CD14-positive monocyte (primary cell): ENCODE results near the gene SDF4. TPM values are rescaled to one million over a fixed set of nuclear protein-coding genes. Genes with fewer than 3 reads are reported as not detected.

ENCODE experiments used
- DNase-seq, 3 donors: peaks; one replicate each; pipeline ENCODE4 v3.0.0-alpha.2; 2011 to 2022
- H2AFZ ChIP-seq: 2 replicates; pipeline ENCODE4 v1.6.0; 2012; ENCODE audit warnings: mild to moderate bottlenecking, low read depth, low read length, inconsistent platforms; ENCODE audit not compliant: insufficient read depth, poor library complexity, severe bottlenecking
- H3K27ac ChIP-seq, 2 donors: 1 replicate in 1 of 2; 2 replicates in 1 of 2; pipeline ENCODE4 v1.5.1; 2012 to 2013; ENCODE audit warnings: low read length in 2 of 2, control low read depth in 1 of 2, inconsistent platforms in 1 of 2, low read depth in 1 of 2, mild to moderate bottlenecking in 1 of 2
- H3K27me3 ChIP-seq, 2 donors: one replicate each; pipeline versions ENCODE4 v1.6.0 to v1.6.1; 2011 to 2013; ENCODE audit warnings: low read length in 2 of 2; ENCODE audit not compliant: control insufficient read depth in 2 of 2, insufficient read depth in 2 of 2
- H3K36me3 ChIP-seq, 2 donors: replicated peaks in 1 of 2; 1 replicate in 1 of 2; 2 replicates in 1 of 2; pipeline versions ENCODE4 v1.5.1 to v1.6.1; 2012 to 2013; ENCODE audit warnings: low read length in 2 of 2, control low read depth in 1 of 2, inconsistent platforms in 1 of 2, mild to moderate bottlenecking in 1 of 2; ENCODE audit not compliant: insufficient read depth in 2 of 2, control insufficient read depth in 1 of 2
- H3K4me1 ChIP-seq, 2 donors: 1 replicate in 1 of 2; 2 replicates in 1 of 2; pipeline versions ENCODE4 v1.5.1 to v1.6.1; 2012 to 2013; ENCODE audit warnings: low read length in 2 of 2, control low read depth in 1 of 2, inconsistent platforms in 1 of 2, mild to moderate bottlenecking in 1 of 2, moderate library complexity in 1 of 2; ENCODE audit not compliant: insufficient read depth in 2 of 2, control insufficient read depth in 1 of 2
- H3K4me2 ChIP-seq: replicated peaks from 2 replicates; pipeline ENCODE3; 2012; ENCODE audit warnings: low read length, moderate library complexity, mild to moderate bottlenecking; ENCODE audit not compliant: poor library complexity, severe bottlenecking; ENCODE audit errors: extremely low read depth
- H3K4me3 ChIP-seq, 3 experiments: fragments of 200-600 bp in 1 of 3; sonication (generic) in 1 of 3; replicated peaks in 1 of 3; 1 replicate in 2 of 3; 2 replicates in 1 of 3; pipeline ENCODE4 v1.5.1; 2011 to 2013; ENCODE audit warnings: low read length in 3 of 3, mild to moderate bottlenecking in 3 of 3, control low read depth in 2 of 3, low read depth in 2 of 3, inconsistent platforms in 1 of 3, moderate library complexity in 1 of 3
- H3K79me2 ChIP-seq: 2 replicates; pipeline ENCODE4 v1.6.0; 2012; ENCODE audit warnings: mild to moderate bottlenecking, control low read depth, inconsistent platforms, low read length, moderate library complexity; ENCODE audit not compliant: insufficient read depth
- H3K9ac ChIP-seq: 2 replicates; pipeline ENCODE4 v1.6.0; 2017; ENCODE audit warnings: low read length, mild to moderate bottlenecking; ENCODE audit not compliant: insufficient read depth, poor library complexity, severe bottlenecking
- H3K9me3 ChIP-seq, 2 donors: replicated peaks in 1 of 2; 1 replicate in 1 of 2; 2 replicates in 1 of 2; pipeline versions ENCODE4 v1.5.1 to v1.6.1; 2012 to 2013; ENCODE audit warnings: low read length in 2 of 2, control low read depth in 1 of 2; ENCODE audit not compliant: control insufficient read depth in 1 of 2, insufficient read depth in 1 of 2
- H4K20me1 ChIP-seq: 2 replicates; pipeline ENCODE4 v1.6.0; 2012; ENCODE audit warnings: mild to moderate bottlenecking, low read length, control low read depth, moderate library complexity; ENCODE audit not compliant: insufficient read depth
- H3K27ac Mint-ChIP-seq, 7 donors: one replicate each; pipeline ENCODE4 v1.8.0; 2020; ENCODE audit warnings: mild to moderate bottlenecking in 7 of 7, mixed read lengths in 7 of 7, moderate library complexity in 6 of 7, inconsistent platforms in 2 of 7
- H3K27me3 Mint-ChIP-seq, 3 donors: one replicate each; pipeline ENCODE4 v1.8.0; 2021 to 2022; ENCODE audit warnings: low read depth in 3 of 3, mild to moderate bottlenecking in 3 of 3, mixed read lengths in 3 of 3, moderate library complexity in 3 of 3, inconsistent platforms in 1 of 3
- H3K36me3 Mint-ChIP-seq, 2 donors: one replicate each; pipeline ENCODE4 v1.8.0; 2020; ENCODE audit warnings: mixed read lengths in 2 of 2, inconsistent platforms in 1 of 2, mild to moderate bottlenecking in 1 of 2
- H3K4me1 Mint-ChIP-seq: one replicate; pipeline ENCODE4 v1.8.0; 2020; ENCODE audit warnings: mild to moderate bottlenecking, mixed read lengths
- H3K4me3 Mint-ChIP-seq, 2 donors: one replicate each; pipeline ENCODE4 v1.8.0; 2020; ENCODE audit warnings: mild to moderate bottlenecking in 2 of 2, mixed read lengths in 2 of 2, moderate library complexity in 1 of 2
- H3K9me3 Mint-ChIP-seq, 7 donors: one replicate each; pipeline ENCODE4 v1.8.0; 2020 to 2022; ENCODE audit warnings: mixed read lengths in 7 of 7, mild to moderate bottlenecking in 6 of 7, moderate library complexity in 6 of 7, inconsistent platforms in 2 of 7
- WGBS: methylation state at CpG from one replicate; pipeline ENCODE4 v1.1.5; 2013; ENCODE audit warnings: missing lambda C conversion rate; ENCODE audit not compliant: insufficient coverage; 5-methylcytosine and 5-hydroxymethylcytosine counted together
- intact Hi-C, 2 donors: fragments of 100-400 bp; cut with micrococcal nuclease; formaldehyde crosslinking; loops; one replicate each; pipeline versions ENCODE4 v1.15.0 to v1.15.1; 2023
- polyA plus RNA-seq, 3 donors: library from polyadenylated mRNA; depleted of rRNA in 1 of 3; unstranded in 2 of 3; stranded (reverse) in 1 of 3; fragments of 300-500 nt in 2 of 3; fragments of >200 nt in 1 of 3; fragmentation: Illumina TruSeq in 2 of 3; gene quantifications; 1 replicate in 2 of 3; 2 replicates in 1 of 3; pipeline ENCODE4 v1.2.3, GENCODE V29; 2012 to 2021
- TF ChIP-seq, protein P1 (sequence below): fragments of 200-600 bp; IDR thresholded peaks from one replicate; pipeline ENCODE4 v1.8.0; 2022; ENCODE audit warnings: antibody characterized with exemption, mild to moderate bottlenecking

SDF4 gene
- polyA plus RNA-seq, 3 donors = 81.7 to 98.9 (median 89.0) TPM

DNA sequence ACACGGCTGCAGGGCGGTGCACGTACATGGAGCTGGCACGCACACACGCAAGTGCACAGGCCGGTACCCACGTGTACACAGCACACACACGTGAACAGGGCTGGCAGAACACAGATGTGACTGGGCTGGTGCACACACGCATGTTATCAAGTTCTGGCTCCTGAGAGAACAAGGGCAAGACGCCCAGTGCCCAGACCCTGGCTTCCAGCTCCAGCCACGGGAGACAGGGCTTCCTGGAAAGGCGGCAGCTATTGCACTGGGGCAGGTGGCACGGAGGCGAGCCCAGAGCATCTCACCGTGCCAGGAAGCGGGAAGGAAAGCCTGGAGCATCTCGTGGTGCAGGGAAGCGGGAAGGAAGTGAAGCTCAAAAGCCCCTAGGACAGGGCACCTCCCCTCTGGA is 5.9 kb downstream of the SDF4 start:
- Histone ChIP-seq H3K36me3 (peaks cover 73 to 87% of the 10 kb centered on the region in 2 donors), H3K9ac (no peak overlapping the region), H3K9me3 (no peaks in the 10 kb centered on the region), H3K27ac (no peak overlapping the region), H3K4me1 (peaks cover 12 to 14% of the 10 kb centered on the region in 2 donors), H3K27me3 (no peaks in the 10 kb centered on the region), H4K20me1 (peaks cover 93% of the 10 kb centered on the region), H3K79me2 (peaks cover 65% of the 10 kb centered on the region), H3K4me2 (no peak overlapping the region), H3K4me3 (no peak overlapping the region), H2AFZ (no peak overlapping the region)
- no peak overlapping the region for H3K4me3 Mint-ChIP-seq
- H3K9me3 Mint-ChIP-seq = peaks cover 0 to 2% (median 0%) of the 10 kb centered on the region in 7 donors
- peaks cover 50 to 78% of the 10 kb centered on the region in 2 donors for H3K36me3 Mint-ChIP-seq
- H3K27me3 Mint-ChIP-seq = no peaks in the 10 kb centered on the region
- TF ChIP-seq, protein P1, sequence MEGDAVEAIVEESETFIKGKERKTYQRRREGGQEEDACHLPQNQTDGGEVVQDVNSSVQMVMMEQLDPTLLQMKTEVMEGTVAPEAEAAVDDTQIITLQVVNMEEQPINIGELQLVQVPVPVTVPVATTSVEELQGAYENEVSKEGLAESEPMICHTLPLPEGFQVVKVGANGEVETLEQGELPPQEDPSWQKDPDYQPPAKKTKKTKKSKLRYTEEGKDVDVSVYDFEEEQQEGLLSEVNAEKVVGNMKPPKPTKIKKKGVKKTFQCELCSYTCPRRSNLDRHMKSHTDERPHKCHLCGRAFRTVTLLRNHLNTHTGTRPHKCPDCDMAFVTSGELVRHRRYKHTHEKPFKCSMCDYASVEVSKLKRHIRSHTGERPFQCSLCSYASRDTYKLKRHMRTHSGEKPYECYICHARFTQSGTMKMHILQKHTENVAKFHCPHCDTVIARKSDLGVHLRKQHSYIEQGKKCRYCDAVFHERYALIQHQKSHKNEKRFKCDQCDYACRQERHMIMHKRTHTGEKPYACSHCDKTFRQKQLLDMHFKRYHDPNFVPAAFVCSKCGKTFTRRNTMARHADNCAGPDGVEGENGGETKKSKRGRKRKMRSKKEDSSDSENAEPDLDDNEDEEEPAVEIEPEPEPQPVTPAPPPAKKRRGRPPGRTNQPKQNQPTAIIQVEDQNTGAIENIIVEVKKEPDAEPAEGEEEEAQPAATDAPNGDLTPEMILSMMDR = no peak
- DNase-seq = no peak
- 90% methylated on average over 18 of the region's 18 CpGs for WGBS
- H3K4me1 Mint-ChIP-seq = peaks cover 15% of the 10 kb centered on the region
- intact Hi-C loops = no loop called here
- peak overlapping the region in 2 of 7 donors; percentile 10 to 71 for H3K27ac Mint-ChIP-seq

DNA sequence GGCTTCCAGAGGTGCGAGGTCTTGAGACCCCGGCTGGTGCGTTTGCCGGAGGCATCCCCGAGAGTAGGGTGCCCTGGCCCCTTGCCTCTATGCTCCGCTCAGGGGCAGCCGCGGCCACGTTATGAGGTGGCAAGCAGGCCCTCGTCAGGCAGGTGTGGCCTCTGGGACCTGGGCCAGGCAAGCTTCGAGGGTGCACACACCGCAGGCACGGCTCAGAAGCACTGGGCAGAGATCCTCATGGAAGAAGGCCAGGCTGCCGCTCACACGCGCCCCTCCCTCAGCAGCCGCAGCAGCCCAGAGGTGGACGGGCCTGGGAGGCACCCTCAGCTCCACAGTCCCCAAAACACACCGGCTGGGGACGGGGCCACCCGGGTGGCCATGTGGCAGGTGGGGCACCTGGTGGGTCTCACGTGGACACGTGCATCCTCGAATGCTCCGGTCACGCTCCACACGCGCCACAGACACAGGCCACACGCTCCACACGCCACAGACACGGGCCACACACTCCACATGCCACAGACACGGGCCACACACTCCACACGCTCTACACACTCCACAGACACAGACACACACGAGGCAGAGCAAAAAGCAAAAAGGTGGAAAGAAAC is 6.5 kb downstream of the SDF4 start:
- H3K27ac Mint-ChIP-seq = no peak overlapping the region
- Histone ChIP-seq H3K4me2 (no peak overlapping the region), H3K4me3 (no peak overlapping the region), H3K27ac (no peak overlapping the region), H3K36me3 (peaks cover 79 to 92% of the 10 kb centered on the region in 2 donors), H3K27me3 (no peaks in the 10 kb centered on the region), H4K20me1 (peaks cover 93% of the 10 kb centered on the region), H3K9ac (no peak overlapping the region), H3K9me3 (no peaks in the 10 kb centered on the region), H3K79me2 (peaks cover 61% of the 10 kb centered on the region), H2AFZ (no peak overlapping the region), H3K4me1 (peaks cover 7 to 8% of the 10 kb centered on the region in 2 donors)
- H3K36me3 Mint-ChIP-seq = peaks cover 55 to 84% of the 10 kb centered on the region in 2 donors
- TF ChIP-seq, protein P1 = no peak
- DNase-seq = no peak
- H3K27me3 Mint-ChIP-seq = no peaks in the 10 kb centered on the region
- intact Hi-C loops = no loop called here
- H3K4me3 Mint-ChIP-seq = no peak overlapping the region
- peaks cover 9% of the 10 kb centered on the region for H3K4me1 Mint-ChIP-seq
- 96% methylated on average over 30 of the region's 34 CpGs for WGBS
- peaks cover 0 to 2% (median 0%) of the 10 kb centered on the region in 7 donors for H3K9me3 Mint-ChIP-seq
